Fibroblast of upper back skin (primary cell): ENCODE measurements around the gene HAND1.
"Not testable (repeated sequence)": the region's sequence is repeated elsewhere in the genome, so short reads cannot be mapped to it uniquely, and the experiment has no call there.

Source experiments
- DNase-seq: peaks from one replicate; pipeline ENCODE4 v3.0.0-alpha.2; 2013

HAND1 gene

GRCh38 chr5:154478224-154478565 is at the start of gene HAND1:
HAND1 (minus strand) TSS chr5:154478227; CDS start chr5:154478008, 219 bp downstream.
- DNase-seq = peak; percentile 55

DNA sequence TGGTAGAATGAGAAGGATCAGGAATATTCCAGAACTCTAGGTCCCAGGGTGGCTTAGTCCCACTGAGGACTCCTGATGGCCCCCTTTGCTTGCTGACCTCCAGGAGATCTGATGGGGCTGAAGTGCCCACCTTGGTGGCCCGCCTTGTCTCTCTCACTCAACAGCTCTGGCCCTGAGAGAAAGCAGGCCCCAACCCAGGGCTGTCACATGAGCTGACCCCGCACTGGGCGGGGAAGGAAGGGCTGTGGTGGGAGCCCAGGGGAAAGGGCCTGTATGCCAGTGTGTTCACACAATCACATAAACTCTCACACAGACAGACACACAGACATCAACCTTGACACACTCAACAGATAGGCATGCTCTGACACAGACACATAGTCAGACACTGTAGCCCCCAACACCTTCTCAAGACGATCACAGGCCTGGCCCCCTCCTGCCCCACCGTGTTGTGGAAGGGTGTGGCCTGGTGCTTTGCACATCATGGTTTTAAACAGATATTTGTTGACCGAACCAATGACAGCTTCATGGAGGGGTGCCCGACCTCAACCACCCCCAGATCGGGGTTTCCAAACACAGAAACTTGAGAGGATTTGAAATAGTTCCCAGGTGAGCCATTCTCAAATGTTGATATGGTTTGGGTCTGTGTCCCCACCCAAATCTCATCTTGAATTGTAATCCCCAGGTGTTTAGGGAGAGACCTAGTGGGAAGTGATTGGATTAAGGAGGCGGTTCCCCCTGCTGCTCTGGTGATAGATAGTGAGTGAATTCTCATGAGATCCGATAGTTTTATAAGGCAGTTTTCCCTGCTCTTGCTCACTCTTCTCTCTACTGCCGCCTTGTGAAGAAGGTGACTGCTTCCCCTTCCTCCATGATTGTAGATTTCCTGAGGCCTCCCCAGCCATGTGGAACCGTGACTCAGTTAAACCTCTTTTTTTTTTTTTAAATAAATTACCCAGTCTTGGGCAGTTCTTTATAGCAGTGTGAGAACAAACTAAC is 48.5 kb upstream of the HAND1 start:
- no peak for DNase-seq

DNA sequence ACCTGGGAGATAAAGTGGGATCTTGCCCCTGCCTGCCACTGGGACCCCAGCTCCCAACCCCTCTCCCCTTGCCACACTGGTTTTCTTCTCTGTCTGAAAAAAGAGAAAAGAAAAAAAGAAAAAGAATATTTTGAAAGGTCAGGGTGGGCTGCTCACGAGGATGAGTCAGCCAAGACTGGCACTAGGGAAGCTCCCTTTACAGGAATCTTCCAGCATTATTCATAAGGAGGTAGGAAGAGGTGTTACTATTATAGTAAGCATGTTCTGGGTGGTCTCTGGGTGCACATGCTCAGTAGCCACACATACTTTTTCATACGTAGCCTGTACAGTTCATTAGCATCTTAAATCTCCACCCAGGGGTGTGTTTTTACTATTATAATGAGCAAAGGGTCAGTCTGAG is 46.8 kb upstream of the HAND1 start:
- peak; percentile 7 for DNase-seq

GRCh38 chr5:154524181-154524580 is 46.2 kb upstream of the HAND1 start:
- DNase-seq = no peak

- no peak for DNase-seq
Observed at GRCh38 chr5:154523709-154524108, 45.7 kb upstream of the HAND1 start.

DNA sequence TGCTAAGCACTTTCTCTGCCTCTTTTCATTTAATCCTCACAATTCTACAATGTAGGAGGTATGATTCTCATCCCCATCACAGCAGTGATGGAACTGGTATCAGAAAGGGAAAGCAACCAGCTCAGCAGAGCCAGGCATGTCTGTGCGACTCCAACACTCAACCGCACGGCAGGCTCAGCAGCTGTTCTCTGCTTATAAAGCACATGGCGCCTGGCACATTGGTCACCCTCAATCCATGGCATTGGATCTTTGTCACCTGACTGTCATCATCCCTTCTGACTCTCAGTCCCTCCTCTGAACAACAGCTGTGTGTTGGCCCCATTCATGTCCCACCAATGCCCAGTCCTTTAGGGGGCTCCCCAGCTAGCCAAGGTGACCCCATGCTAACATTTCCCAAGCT is 45.1 kb upstream of the HAND1 start:
- no peak for DNase-seq

GRCh38 chr5:154522284-154522683 is 44.3 kb upstream of the HAND1 start:
- DNase-seq = no peak

DNA sequence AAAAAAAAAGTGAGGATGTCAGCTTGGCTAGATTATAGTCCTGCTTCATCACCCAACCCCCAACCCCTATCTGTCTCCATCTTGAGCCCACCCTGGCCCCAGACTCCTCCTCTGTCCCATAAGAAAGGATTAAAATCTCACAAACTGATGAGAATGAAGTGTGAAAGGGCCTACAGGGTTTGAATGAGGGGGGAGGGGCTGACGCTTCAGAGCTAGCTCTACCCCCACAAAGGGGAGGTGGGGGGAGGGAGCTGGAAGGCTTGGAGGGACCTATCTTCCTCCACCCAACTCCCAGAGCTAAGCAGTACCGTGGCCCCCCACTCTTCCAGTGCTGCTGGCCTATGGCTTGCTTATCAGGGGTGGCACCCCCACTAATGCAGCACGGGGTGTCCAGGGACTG is 43.7 kb upstream of the HAND1 start:
- DNase-seq = no peak

GRCh38 chr5:154520861-154521453 is 42.9 kb upstream of the HAND1 start:
- DNase-seq = no peak

GRCh38 chr5:154519359-154519758 is 41.3 kb upstream of the HAND1 start:
- no peak for DNase-seq

- DNase-seq = no peak
Observed at GRCh38 chr5:154518438-154518867, 40.4 kb upstream of the HAND1 start.

DNA sequence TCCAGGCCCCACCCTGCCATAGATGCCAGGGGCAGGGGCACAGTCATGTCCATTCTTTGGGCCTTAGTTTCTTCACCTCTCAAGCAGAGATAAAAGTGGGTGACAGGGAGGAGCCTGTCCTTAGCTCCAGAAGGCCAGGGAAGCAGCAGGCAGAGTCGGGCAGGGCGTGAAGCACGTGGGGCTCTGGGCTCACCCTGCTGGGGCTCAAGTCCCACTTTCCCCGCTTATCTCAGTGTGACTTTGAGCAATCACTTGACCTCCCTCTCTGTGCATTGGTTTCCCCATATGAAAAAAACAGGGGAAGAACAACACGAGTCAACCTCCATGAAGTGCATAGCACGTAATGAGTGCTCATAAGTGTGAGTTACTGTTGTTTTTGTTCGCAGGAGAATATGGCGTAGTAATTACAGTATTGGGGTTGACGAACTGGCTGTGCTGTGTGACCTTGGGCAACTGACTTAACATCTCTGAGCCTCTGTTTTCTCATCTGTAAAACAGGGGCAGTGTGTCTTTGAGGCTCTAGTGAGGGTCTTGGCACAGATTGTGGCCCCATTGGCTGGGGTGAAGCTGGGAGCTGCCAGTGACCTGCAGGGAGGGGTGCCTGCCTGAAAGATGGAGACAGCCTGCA is 39.9 kb upstream of the HAND1 start:
- no peak for DNase-seq

- no peak for DNase-seq
Observed at GRCh38 chr5:154517181-154517580, 39.2 kb upstream of the HAND1 start.

- no peak for DNase-seq
Observed at GRCh38 chr5:154516475-154516874, 38.4 kb upstream of the HAND1 start.

- not testable (repeated sequence) for DNase-seq
Observed at GRCh38 chr5:154515488-154515887, 37.5 kb upstream of the HAND1 start.

DNA sequence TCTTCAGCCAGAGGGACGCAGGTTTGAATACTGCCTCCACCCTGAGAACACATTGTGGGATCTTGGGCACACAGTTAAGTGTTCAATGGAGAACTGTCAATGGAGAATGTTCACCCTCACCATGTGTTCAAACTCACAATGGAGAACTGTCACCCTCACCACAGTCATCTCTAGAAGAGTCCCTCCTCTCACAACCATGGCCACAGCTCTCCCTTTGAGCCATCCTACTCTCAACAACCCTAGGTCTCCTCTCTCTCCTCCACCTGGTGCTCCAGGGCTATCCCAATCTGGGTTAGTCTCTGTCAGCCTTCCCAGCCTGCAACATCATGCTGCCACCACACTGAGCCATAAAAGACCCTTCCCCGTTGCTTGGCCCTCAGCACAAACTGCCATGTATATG is 36.3 kb upstream of the HAND1 start:
- DNase-seq = no peak

DNA sequence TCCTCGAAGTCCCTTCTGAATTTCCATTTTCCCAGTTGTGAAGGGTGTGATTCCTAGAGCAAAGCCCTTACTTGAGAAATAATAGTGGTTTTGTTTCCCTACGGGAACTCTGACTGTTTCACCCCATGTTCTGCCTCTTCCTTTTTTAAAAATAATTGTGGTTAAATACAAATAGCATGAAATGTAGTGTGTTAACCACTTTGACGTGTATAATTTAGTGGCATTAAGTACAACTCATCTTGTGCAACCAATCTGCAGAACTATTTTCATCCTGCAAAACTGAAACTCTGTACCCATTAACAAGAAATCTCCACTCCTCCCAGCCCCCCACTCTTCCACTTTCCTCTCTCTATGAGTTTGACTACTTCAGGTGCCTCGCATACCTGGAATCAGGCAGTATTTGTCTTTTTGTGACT is 35.6 kb upstream of the HAND1 start:
- DNase-seq = peak; percentile 42

- no peak for DNase-seq
Observed at GRCh38 chr5:154511984-154512383, 34.0 kb upstream of the HAND1 start.

DNA sequence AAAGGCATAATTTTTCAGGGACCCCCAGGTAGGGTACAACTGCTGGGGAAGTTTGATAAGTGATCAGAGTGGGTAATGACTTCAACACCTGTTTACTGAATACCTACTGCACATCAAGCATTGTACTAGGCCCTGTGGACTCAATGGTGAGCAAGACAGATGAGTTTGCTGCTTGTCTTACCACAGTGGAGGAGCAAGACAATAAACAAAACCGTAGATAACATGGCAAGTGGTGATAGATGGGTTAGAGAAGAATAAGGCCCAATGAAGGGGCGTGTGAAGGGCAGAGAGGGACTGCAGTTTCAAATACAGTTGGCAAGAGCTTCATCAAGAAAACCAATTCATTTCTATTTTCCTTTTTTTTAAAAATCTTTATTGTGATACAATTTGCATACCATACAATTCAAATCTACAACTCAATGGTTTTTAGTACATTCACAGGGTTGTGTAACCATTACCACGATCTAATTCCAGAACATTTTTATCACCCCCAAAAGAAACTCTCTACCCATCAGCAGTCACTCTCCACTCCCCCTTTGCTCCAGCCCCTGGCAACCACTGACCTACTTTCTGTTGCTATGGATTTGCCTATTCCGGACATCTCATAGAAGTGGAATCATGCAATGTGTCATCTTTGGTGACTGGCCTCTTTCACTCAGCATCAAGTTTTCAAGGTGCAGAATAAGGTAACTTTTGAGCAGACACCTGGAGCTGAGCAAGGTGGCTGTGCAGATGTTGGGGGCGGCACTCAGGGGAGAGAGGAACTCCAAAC is 31.9 kb upstream of the HAND1 start:
- no peak for DNase-seq

- no peak for DNase-seq
Observed at GRCh38 chr5:154508114-154508513, 30.1 kb upstream of the HAND1 start.

DNA sequence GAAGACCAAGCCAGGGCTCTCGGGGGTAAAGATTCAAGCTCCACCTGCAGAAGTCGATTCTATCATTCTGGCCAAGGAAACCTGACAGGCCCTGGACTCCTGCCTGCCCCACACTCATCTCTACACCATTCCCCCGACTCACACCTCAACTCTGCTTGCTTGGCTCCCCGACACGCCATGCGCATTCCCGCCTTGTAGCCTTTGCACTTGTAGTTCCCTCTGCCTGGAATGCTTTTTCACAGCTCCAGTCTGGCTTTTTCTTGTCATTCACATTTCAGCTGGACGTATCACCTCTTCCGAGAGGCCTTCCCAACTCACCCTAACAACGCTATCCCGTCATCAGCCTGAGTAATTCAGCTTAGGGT is 28.7 kb upstream of the HAND1 start:
- no peak for DNase-seq

GRCh38 chr5:154506049-154506715 is 28.2 kb upstream of the HAND1 start:
- no peak for DNase-seq

- DNase-seq = no peak
Observed at GRCh38 chr5:154505567-154505966, 27.5 kb upstream of the HAND1 start.
